IMR-90 (cell line): ENCODE results near the gene GPC5. TPM values are rescaled to one million over a fixed set of nuclear protein-coding genes. Genes with fewer than 3 reads are reported as not detected.

Source experiments
- ATAC-seq: fragments of 200-7000 bp; cut with Tn5 transposase; 2 replicates; pipeline ENCODE4 v1.9.1; 2020; ENCODE audit warnings: low read depth, mild to moderate bottlenecking, moderate library complexity
- BruUV-seq: library from RNA; stranded (reverse); fragments of 400-500 nt; replicated peaks from 2 replicates; lab custom pipeline; 2021; lab: Mats Ljungman, UMichigan
- CTCF ChIA-PET: fragments of 300-600 bp; formaldehyde crosslinking; extraction: SDS; loops from one replicate; lab custom pipeline; 2021; ENCODE audit warnings: antibody characterized with exemption; lab: Yijun Ruan, JAX
- POLR2A ChIA-PET: fragments of 300-600 bp; sonication (Branson Sonifier 250); formaldehyde crosslinking; loops from one replicate; lab custom pipeline; 2022; ENCODE audit warnings: antibody characterized with exemption; ENCODE audit not compliant: unreplicated experiment; lab: Charles Lee
- DNase-seq: peaks from one replicate; pipeline ENCODE4 v3.0.0; 2013
- H2AFZ ChIP-seq: replicated peaks from 2 replicates; pipeline ENCODE3; 2013; ENCODE audit warnings: low read length, mild to moderate bottlenecking; ENCODE audit not compliant: poor library complexity
- H2AK5ac ChIP-seq: 2 replicates; pipeline ENCODE4 v1.6.1; 2013; ENCODE audit warnings: low read depth, low read length, inconsistent platforms
- H2AK9ac ChIP-seq: replicated peaks from 2 replicates; pipeline ENCODE3; 2013; ENCODE audit warnings: mild to moderate bottlenecking, low read depth, low read length, moderate library complexity; ENCODE audit not compliant: poor library complexity
- H2BK120ac ChIP-seq: 2 replicates; pipeline ENCODE4 v1.6.1; 2013; ENCODE audit warnings: low read depth, low read length, inconsistent platforms
- H2BK15ac ChIP-seq: 3 replicates; pipeline ENCODE4 v1.6.1; 2013; ENCODE audit warnings: low read depth, low read length, inconsistent platforms
- H2BK20ac ChIP-seq: 2 replicates; pipeline ENCODE4 v1.6.1; 2013; ENCODE audit warnings: low read depth, mild to moderate bottlenecking, inconsistent platforms, low read length, moderate library complexity
- H2BK5ac ChIP-seq: 2 replicates; pipeline ENCODE4 v1.6.1; 2013; ENCODE audit warnings: mild to moderate bottlenecking, low read depth, low read length, inconsistent platforms; ENCODE audit not compliant: poor library complexity, severe bottlenecking
- H3K14ac ChIP-seq: replicated peaks from 2 replicates; pipeline ENCODE4 v1.6.1; 2013; ENCODE audit warnings: low read depth, low read length, inconsistent platforms
- H3K18ac ChIP-seq: 2 replicates; pipeline ENCODE4 v1.6.1; 2013; ENCODE audit warnings: low read depth, low read length, control low read depth
- H3K23ac ChIP-seq: 2 replicates; pipeline ENCODE4 v1.6.1; 2013; ENCODE audit warnings: low read depth, low read length, inconsistent platforms
- H3K27ac ChIP-seq: 2 replicates; pipeline ENCODE4 v1.5.1; 2013; ENCODE audit warnings: mild to moderate bottlenecking, control low read depth, low read length; ENCODE audit not compliant: insufficient read depth
- H3K27me3 ChIP-seq: 2 replicates; pipeline ENCODE4 v1.6.1; 2013; ENCODE audit warnings: low read length; ENCODE audit not compliant: control insufficient read depth, insufficient read depth
- H3K36me3 ChIP-seq: 2 replicates; pipeline ENCODE4 v1.6.1; 2013; ENCODE audit warnings: low read length, mixed read lengths; ENCODE audit not compliant: control insufficient read depth, insufficient read depth
- H3K4ac ChIP-seq: 2 replicates; pipeline ENCODE4 v1.6.1; 2013; ENCODE audit warnings: low read depth, low read length, inconsistent platforms
- H3K4me1 ChIP-seq: 2 replicates; pipeline ENCODE4 v1.6.1; 2013; ENCODE audit warnings: low read length, mixed read lengths; ENCODE audit not compliant: control insufficient read depth, insufficient read depth
- H3K4me2 ChIP-seq: 2 replicates; pipeline ENCODE4 v1.6.1; 2013; ENCODE audit warnings: low read depth, mild to moderate bottlenecking, control low read depth, low read length, moderate library complexity
- H3K4me3 ChIP-seq: 2 replicates; pipeline ENCODE4 v1.5.1; 2013; ENCODE audit warnings: low read depth, mild to moderate bottlenecking, control low read depth, low read length, moderate library complexity; ENCODE audit not compliant: insufficient read depth
- H3K56ac ChIP-seq: 2 replicates; pipeline ENCODE4 v1.6.1; 2013; ENCODE audit warnings: low read length, inconsistent platforms; ENCODE audit not compliant: insufficient read depth; ENCODE audit errors: extremely low read depth
- H3K79me1 ChIP-seq, 2 experiments: 2 replicates each; pipeline ENCODE4 v1.6.1; 2013; ENCODE audit warnings: low read length in 2 of 2, inconsistent platforms in 1 of 2, low read depth in 1 of 2
- H3K9ac ChIP-seq: 2 replicates; pipeline ENCODE4 v1.6.1; 2013; ENCODE audit warnings: low read depth, low read length, control low read depth
- H3K9me1 ChIP-seq: 2 replicates; pipeline ENCODE4 v1.6.1; 2013; ENCODE audit warnings: low read length, inconsistent platforms; ENCODE audit not compliant: insufficient read depth
- H3K9me3 ChIP-seq: 2 replicates; pipeline ENCODE4 v1.6.1; 2013; ENCODE audit warnings: low read length; ENCODE audit not compliant: control insufficient read depth, insufficient read depth
- H4K20me1 ChIP-seq: 2 replicates; pipeline ENCODE4 v1.6.1; 2013; ENCODE audit warnings: low read length, inconsistent platforms; ENCODE audit not compliant: insufficient read depth
- H4K5ac ChIP-seq: 2 replicates; pipeline ENCODE4 v1.6.1; 2013; ENCODE audit warnings: mild to moderate bottlenecking, low read depth, low read length, control low read depth
- H4K8ac ChIP-seq, 2 experiments: 2 replicates each; pipeline ENCODE4 v1.6.1; 2013; ENCODE audit warnings: low read depth in 2 of 2, low read length in 2 of 2, control low read depth in 1 of 2, inconsistent platforms in 1 of 2
- H4K91ac ChIP-seq: 2 replicates; pipeline ENCODE4 v1.6.1; 2013; ENCODE audit warnings: low read depth, low read length, inconsistent platforms; ENCODE audit not compliant: insufficient read depth
- BHLHE40 ChIP-seq: fragments of 150-350 bp; IDR thresholded peaks from 2 replicates; pipeline ENCODE4 v1.6.1; 2016; ENCODE audit warnings: mild to moderate bottlenecking, low read depth, low read length
- CEBPB ChIP-seq: IDR thresholded peaks from 2 replicates; pipeline ENCODE4 v1.6.1; 2012; ENCODE audit warnings: low read depth, low read length, improper control_type of control experiment
- CTCF ChIP-seq: conservative IDR thresholded peaks from 2 replicates; pipeline ENCODE4 v1.5.1; 2012; ENCODE audit warnings: mild to moderate bottlenecking, low read depth, low read length, improper control_type of control experiment
- ELK1 ChIP-seq: fragments of 150-350 bp; IDR thresholded peaks from 2 replicates; pipeline ENCODE4 v1.6.1; 2016; ENCODE audit warnings: low read depth, mild to moderate bottlenecking, low read length, moderate library complexity, borderline replicate concordance
- FOS ChIP-seq: fragments of 150-350 bp; IDR thresholded peaks from 2 replicates; pipeline ENCODE4 v1.6.1; 2016; ENCODE audit warnings: low read depth, low read length
- MAFK ChIP-seq: IDR thresholded peaks from 2 replicates; pipeline ENCODE4 v1.6.1; 2012; ENCODE audit warnings: low read depth, low read length, improper control_type of control experiment
- SMC3 ChIP-seq: fragments of 150-350 bp; IDR thresholded peaks from 2 replicates; pipeline ENCODE4 v1.6.1; 2016; ENCODE audit warnings: low read depth, mild to moderate bottlenecking, antibody characterized with exemption, low read length, moderate library complexity
- WGBS, 2 experiments: methylation state at CpG; one replicate each; pipeline versions ENCODE4 v1.1.5 to v1.1.7; 2013; ENCODE audit warnings: missing lambda C conversion rate in 2 of 2; ENCODE audit not compliant: insufficient read length in 1 of 2; ENCODE audit errors: extremely low coverage in 2 of 2; 5-methylcytosine and 5-hydroxymethylcytosine counted together
- dilution Hi-C: fragments of 300-500 bp; cut with HindIII; formaldehyde crosslinking; loops from one replicate; pipeline ENCODE4 v1.14.3; 2018; ENCODE audit warnings: low sequenced_read_pairs; ENCODE audit not compliant: unreplicated experiment
- in situ Hi-C: fragments of 300-500 bp; cut with MboI; formaldehyde crosslinking; loops from 3 replicates; pipeline ENCODE4 v1.14.3; 2019; ENCODE audit warnings: low sequenced_read_pairs, inconsistent platforms, mixed read lengths
- intact Hi-C: fragments of 100-400 bp; cut with micrococcal nuclease; formaldehyde crosslinking; loops from 2 replicates; pipeline ENCODE4 v1.10.0; 2022
- polyA plus RNA-seq, 3 experiments: library from polyadenylated mRNA; depleted of rRNA; stranded (reverse); fragments of >200 nt; gene quantifications; 2 replicates each; pipeline ENCODE4 v1.2.3, GENCODE V29; 2012; ENCODE audit warnings: low replicate concordance in 1 of 3
- total RNA-seq: library from RNA; depleted of rRNA; stranded (reverse); fragments of >200 nt; gene quantifications from 2 replicates; pipeline ENCODE4 v1.2.3, GENCODE V29; 2012

The GPC5 gene
- total and polyA plus RNA-seq, 2 of the 4 experiments (the other 2 are of a cell fraction): 0.94 to 1.8 TPM

GRCh38 chr13:91716436-91717065, 318.1 kb downstream of the GPC5 start:
- no peak for DNase-seq
- H4K5ac ChIP-seq: no peak overlapping the region
- H3K18ac ChIP-seq: no peak overlapping the region
- TF ChIP-seq CTCF: no peak
- TF ChIP-seq ELK1: no peak
- TF ChIP-seq SMC3: no peak
- no peak for TF ChIP-seq FOS
- TF ChIP-seq CEBPB: no peak
- no peak for TF ChIP-seq MAFK
- TF ChIP-seq BHLHE40: no peak
- no peaks in the 10 kb centered on the region for H3K9me3 ChIP-seq
- no peak overlapping the region for H3K4ac ChIP-seq
- H3K23ac ChIP-seq: no peak overlapping the region
- dilution Hi-C loops (no loop called here), in situ Hi-C loops (no loop called here), intact Hi-C loops (no loop called here)
- no peak overlapping the region for H2BK15ac ChIP-seq
- no TSS peak for BruUV-seq
- no peaks in the 10 kb centered on the region for H3K4me1 ChIP-seq
- no peak overlapping the region for H2AK5ac ChIP-seq
- no peak overlapping the region for H2BK5ac ChIP-seq
- no peak for ATAC-seq
- no peaks in the 10 kb centered on the region for H3K36me3 ChIP-seq
- ChIA-PET POLR2A (no interaction called here), CTCF (interaction anchor here (0.6 kb wide), 1 partner anchor 16 kb away, joined by 3 read pairs; no protein-coding TSS in a partner anchor)
- no peak overlapping the region for H2AFZ ChIP-seq
- no peak overlapping the region for H3K27ac ChIP-seq
- H3K9ac ChIP-seq: no peak overlapping the region
- no peaks in the 10 kb centered on the region for H4K20me1 ChIP-seq
- no peak overlapping the region for H3K56ac ChIP-seq
- no peak overlapping the region for H3K14ac ChIP-seq
- H3K79me1 ChIP-seq: no peaks in the 10 kb centered on the region
- no peak overlapping the region for H4K8ac ChIP-seq
- no peak overlapping the region for H3K4me3 ChIP-seq
- no CpG with 5 or more reads among the region's 7 CpGs for WGBS, 2 experiments
- H2AK9ac ChIP-seq: no peak overlapping the region
- no peaks in the 10 kb centered on the region for H3K27me3 ChIP-seq
- no peak overlapping the region for H4K91ac ChIP-seq
- H3K4me2 ChIP-seq: no peak overlapping the region
- H3K9me1 ChIP-seq: no peaks in the 10 kb centered on the region
- no peak overlapping the region for H2BK20ac ChIP-seq
- no peak overlapping the region for H2BK120ac ChIP-seq
